Stomach (tissue), 4 donors: ENCODE results near the gene MRPS2.

Source experiments
- CTCF ChIP-seq, 7 experiments: fragments of 450-650 bp in 4 of 7; fragments of 200-600 bp in 3 of 7; sonication (generic) in 3 of 7; IDR thresholded peaks; one replicate each; pipeline ENCODE4 v1.5.1; 2016 to 2019; ENCODE audit warnings: antibody characterized with exemption in 7 of 7, control low read depth in 2 of 7, mild to moderate bottlenecking in 1 of 7
- EP300 ChIP-seq: sonication (generic); formaldehyde crosslinking; IDR thresholded peaks from one replicate; pipeline ENCODE4 v1.6.1; 2017; ENCODE audit warnings: antibody characterized with exemption
- POLR2A ChIP-seq, 4 donors: fragments of 450-650 bp; IDR thresholded peaks; one replicate each; pipeline ENCODE4 v1.6.1; 2016; ENCODE audit warnings: antibody characterized with exemption in 4 of 4, control low read depth in 2 of 4, mild to moderate bottlenecking in 1 of 4, moderate library complexity in 1 of 4
- POLR2AphosphoS5 ChIP-seq, 3 donors: sonication (generic); formaldehyde crosslinking; IDR thresholded peaks; one replicate each; pipeline ENCODE4 v1.6.1; 2016; ENCODE audit warnings: antibody characterized with exemption in 3 of 3

GRCh38 chr9:135552698-135553171 lies 52.3 kb downstream of the MRPS2 start:
- TF ChIP-seq CTCF (IDR thresholded peaks at IDR 0.05) (no peak), EP300 (no peak), POLR2AphosphoS5 (IDR thresholded peaks at IDR 0.05) (no peak), POLR2A (IDR thresholded peaks at IDR 0.05) (no peak)
